Measurements from ENCODE around the gene IL20RB. TPM values are rescaled to one million over a fixed set of nuclear protein-coding genes. Genes with fewer than 3 reads are reported as not detected.

Gene IL20RB
- total RNA-seq, 1 donor from 2014 or later = 0.52 TPM

GRCh38 chr3:136925425-136926190, 32.2 kb upstream of the IL20RB start:
- H3K9ac ChIP-seq (ENCODE audit: low read depth in 1 of 3, low read length in 3 of 3) = no peak overlapping the region
- H3K36me3 ChIP-seq (ENCODE audit: control insufficient read depth in 3 of 3, insufficient read depth in 3 of 3, low read length in 3 of 3) = peaks cover 0 to 4% (median 0%) of the 10 kb centered on the region in 3 donors
- H3K27me3 ChIP-seq (ENCODE audit: control insufficient read depth in 3 of 3, insufficient read depth in 3 of 3, low read length in 3 of 3) = no peaks in the 10 kb centered on the region
- no peak overlapping the region for H3K27ac ChIP-seq (ENCODE audit: low read depth, low read length)
- peaks cover 0 to 4% (median 0%) of the 10 kb centered on the region in 3 donors for H3K4me1 ChIP-seq (ENCODE audit: control insufficient read depth in 3 of 3, insufficient read depth in 3 of 3, low read length in 3 of 3)
- H3K4me3 ChIP-seq (ENCODE audit: low read length in 3 of 3) = no peak overlapping the region
- no peaks in the 10 kb centered on the region for H3K9me3 ChIP-seq (ENCODE audit: control insufficient read depth in 3 of 3, low read length in 3 of 3)

GRCh38 chr3:136928240-136928639, 29.5 kb upstream of the IL20RB start:
- Histone ChIP-seq H3K27me3 (ENCODE audit: control insufficient read depth in 3 of 3, insufficient read depth in 3 of 3, low read length in 3 of 3) (no peaks in the 10 kb centered on the region), H3K4me1 (ENCODE audit: control insufficient read depth in 3 of 3, insufficient read depth in 3 of 3, low read length in 3 of 3) (peaks cover 0 to 4% (median 0%) of the 10 kb centered on the region in 3 donors), H3K27ac (ENCODE audit: low read depth, low read length) (no peak overlapping the region), H3K9me3 (ENCODE audit: control insufficient read depth in 3 of 3, low read length in 3 of 3) (no peaks in the 10 kb centered on the region), H3K4me3 (ENCODE audit: low read length in 3 of 3) (no peak overlapping the region), H3K9ac (ENCODE audit: low read depth in 1 of 3, low read length in 3 of 3) (no peak overlapping the region), H3K36me3 (ENCODE audit: control insufficient read depth in 3 of 3, insufficient read depth in 3 of 3, low read length in 3 of 3) (peaks cover 0 to 4% (median 0%) of the 10 kb centered on the region in 3 donors)

GRCh38 chr3:136929977-136930670, 27.7 kb upstream of the IL20RB start:
- Histone ChIP-seq H3K9me3 (ENCODE audit: control insufficient read depth in 3 of 3, low read length in 3 of 3) (no peaks in the 10 kb centered on the region), H3K36me3 (ENCODE audit: control insufficient read depth in 3 of 3, insufficient read depth in 3 of 3, low read length in 3 of 3) (peaks cover 0 to 4% (median 4%) of the 10 kb centered on the region in 3 donors), H3K27ac (ENCODE audit: low read depth, low read length) (no peak overlapping the region), H3K4me3 (ENCODE audit: low read length in 3 of 3) (peak overlapping the region in 1 of 3 donors; percentile 46), H3K27me3 (ENCODE audit: control insufficient read depth in 3 of 3, insufficient read depth in 3 of 3, low read length in 3 of 3) (no peaks in the 10 kb centered on the region), H3K9ac (ENCODE audit: low read depth in 1 of 3, low read length in 3 of 3) (no peak overlapping the region), H3K4me1 (ENCODE audit: control insufficient read depth in 3 of 3, insufficient read depth in 3 of 3, low read length in 3 of 3) (peaks cover 0 to 4% (median 0%) of the 10 kb centered on the region in 3 donors)

GRCh38 chr3:136931606-136932005, 26.2 kb upstream of the IL20RB start:
- no peaks in the 10 kb centered on the region for H3K27me3 ChIP-seq (ENCODE audit: control insufficient read depth in 3 of 3, insufficient read depth in 3 of 3, low read length in 3 of 3)
- no peak overlapping the region for H3K9ac ChIP-seq (ENCODE audit: low read depth in 1 of 3, low read length in 3 of 3)
- H3K27ac ChIP-seq (ENCODE audit: low read depth, low read length) = no peak overlapping the region
- H3K4me3 ChIP-seq (ENCODE audit: low read length in 3 of 3) = peak overlapping the region in 1 of 3 donors; percentile 54
- H3K4me1 ChIP-seq (ENCODE audit: control insufficient read depth in 3 of 3, insufficient read depth in 3 of 3, low read length in 3 of 3) = no peaks in the 10 kb centered on the region
- peaks cover 0 to 8% (median 4%) of the 10 kb centered on the region in 3 donors for H3K36me3 ChIP-seq (ENCODE audit: control insufficient read depth in 3 of 3, insufficient read depth in 3 of 3, low read length in 3 of 3)
- no peaks in the 10 kb centered on the region for H3K9me3 ChIP-seq (ENCODE audit: control insufficient read depth in 3 of 3, low read length in 3 of 3)

- no peaks in the 10 kb centered on the region for H3K27me3 ChIP-seq (ENCODE audit: control insufficient read depth in 3 of 3, insufficient read depth in 3 of 3, low read length in 3 of 3)
- H3K36me3 ChIP-seq (ENCODE audit: control insufficient read depth in 3 of 3, insufficient read depth in 3 of 3, low read length in 3 of 3) = peaks cover 0 to 8% (median 4%) of the 10 kb centered on the region in 3 donors
- no peaks in the 10 kb centered on the region for H3K9me3 ChIP-seq (ENCODE audit: control insufficient read depth in 3 of 3, low read length in 3 of 3)
- H3K4me1 ChIP-seq (ENCODE audit: control insufficient read depth in 3 of 3, insufficient read depth in 3 of 3, low read length in 3 of 3) = no peaks in the 10 kb centered on the region
- no peak overlapping the region for H3K9ac ChIP-seq (ENCODE audit: low read depth in 1 of 3, low read length in 3 of 3)
- H3K27ac ChIP-seq (ENCODE audit: low read depth, low read length) = no peak overlapping the region
- peak overlapping the region in 1 of 3 donors; percentile 25 for H3K4me3 ChIP-seq (ENCODE audit: low read length in 3 of 3)
Measured at GRCh38 chr3:136932523-136932922, 25.3 kb upstream of the IL20RB start.

- Histone ChIP-seq H3K36me3 (ENCODE audit: control insufficient read depth in 3 of 3, insufficient read depth in 3 of 3, low read length in 3 of 3) (peaks cover 0 to 8% (median 3%) of the 10 kb centered on the region in 3 donors), H3K9me3 (ENCODE audit: control insufficient read depth in 3 of 3, low read length in 3 of 3) (no peaks in the 10 kb centered on the region), H3K4me3 (ENCODE audit: low read length in 3 of 3) (peak overlapping the region in 1 of 3 donors; percentile 4), H3K4me1 (ENCODE audit: control insufficient read depth in 3 of 3, insufficient read depth in 3 of 3, low read length in 3 of 3) (peaks cover 0 to 3% (median 0%) of the 10 kb centered on the region in 3 donors), H3K27ac (ENCODE audit: low read depth, low read length) (no peak overlapping the region), H3K27me3 (ENCODE audit: control insufficient read depth in 3 of 3, insufficient read depth in 3 of 3, low read length in 3 of 3) (no peaks in the 10 kb centered on the region), H3K9ac (ENCODE audit: low read depth in 1 of 3, low read length in 3 of 3) (no peak overlapping the region)
Measured at GRCh38 chr3:136932978-136933772, 24.6 kb upstream of the IL20RB start.

GRCh38 chr3:136937175-136937574, 20.6 kb upstream of the IL20RB start:
- H3K27ac ChIP-seq (ENCODE audit: low read depth, low read length) = no peak overlapping the region
- no peak overlapping the region for H3K9ac ChIP-seq (ENCODE audit: low read depth in 1 of 3, low read length in 3 of 3)
- H3K27me3 ChIP-seq (ENCODE audit: control insufficient read depth in 3 of 3, insufficient read depth in 3 of 3, low read length in 3 of 3) = no peaks in the 10 kb centered on the region
- peaks cover 0 to 9% (median 0%) of the 10 kb centered on the region in 3 donors for H3K4me1 ChIP-seq (ENCODE audit: control insufficient read depth in 3 of 3, insufficient read depth in 3 of 3, low read length in 3 of 3)
- no peak overlapping the region for H3K4me3 ChIP-seq (ENCODE audit: low read length in 3 of 3)
- no peaks in the 10 kb centered on the region for H3K9me3 ChIP-seq (ENCODE audit: control insufficient read depth in 3 of 3, low read length in 3 of 3)
- H3K36me3 ChIP-seq (ENCODE audit: control insufficient read depth in 3 of 3, insufficient read depth in 3 of 3, low read length in 3 of 3) = peaks cover 0 to 8% (median 0%) of the 10 kb centered on the region in 3 donors

- Histone ChIP-seq H3K9me3 (ENCODE audit: control insufficient read depth in 3 of 3, low read length in 3 of 3) (no peaks in the 10 kb centered on the region), H3K36me3 (ENCODE audit: control insufficient read depth in 3 of 3, insufficient read depth in 3 of 3, low read length in 3 of 3) (peaks cover 0 to 8% (median 0%) of the 10 kb centered on the region in 3 donors), H3K27ac (ENCODE audit: low read depth, low read length) (no peak overlapping the region), H3K4me3 (ENCODE audit: low read length in 3 of 3) (no peak overlapping the region), H3K27me3 (ENCODE audit: control insufficient read depth in 3 of 3, insufficient read depth in 3 of 3, low read length in 3 of 3) (no peaks in the 10 kb centered on the region), H3K4me1 (ENCODE audit: control insufficient read depth in 3 of 3, insufficient read depth in 3 of 3, low read length in 3 of 3) (peaks cover 0 to 16% (median 6%) of the 10 kb centered on the region in 3 donors), H3K9ac (ENCODE audit: low read depth in 1 of 3, low read length in 3 of 3) (no peak overlapping the region)
Measured at GRCh38 chr3:136937851-136938250, 19.9 kb upstream of the IL20RB start.

GRCh38 chr3:136938334-136938733, 19.4 kb upstream of the IL20RB start:
- Histone ChIP-seq H3K9me3 (ENCODE audit: control insufficient read depth in 3 of 3, low read length in 3 of 3) (no peaks in the 10 kb centered on the region), H3K36me3 (ENCODE audit: control insufficient read depth in 3 of 3, insufficient read depth in 3 of 3, low read length in 3 of 3) (peaks cover 0 to 8% (median 0%) of the 10 kb centered on the region in 3 donors), H3K4me1 (ENCODE audit: control insufficient read depth in 3 of 3, insufficient read depth in 3 of 3, low read length in 3 of 3) (peaks cover 0 to 16% (median 7%) of the 10 kb centered on the region in 3 donors), H3K27ac (ENCODE audit: low read depth, low read length) (no peak overlapping the region), H3K9ac (ENCODE audit: low read depth in 1 of 3, low read length in 3 of 3) (no peak overlapping the region), H3K4me3 (ENCODE audit: low read length in 3 of 3) (no peak overlapping the region), H3K27me3 (ENCODE audit: control insufficient read depth in 3 of 3, insufficient read depth in 3 of 3, low read length in 3 of 3) (no peaks in the 10 kb centered on the region)
